GM12892 (cell line): ENCODE results near the gene ADAMTSL2.

Experiments
- DNase-seq: peaks from one replicate; pipeline ENCODE4 v3.0.0; 2011; ENCODE audit not compliant: insufficient read length
- FAIRE-seq: peaks from 2 replicates; lab custom pipeline; 2011; peaks lifted over from hg19 to GRCh38; lab: Jason Lieb, UNC
- POLR2A ChIP-seq: IDR thresholded peaks from 2 replicates; pipeline ENCODE4 v1.6.1; 2011; ENCODE audit warnings: low read depth, low read length, control low read depth
- POLR2AphosphoS5 ChIP-seq: IDR thresholded peaks from 2 replicates; pipeline ENCODE4 v1.6.1; 2011; ENCODE audit warnings: low read depth, low read length, control low read depth
- TAF1 ChIP-seq: IDR thresholded peaks from 2 replicates; pipeline ENCODE4 v1.6.1; 2011; ENCODE audit warnings: low read depth, mild to moderate bottlenecking, control low read depth, low read length, borderline replicate concordance

ADAMTSL2 gene

DNA sequence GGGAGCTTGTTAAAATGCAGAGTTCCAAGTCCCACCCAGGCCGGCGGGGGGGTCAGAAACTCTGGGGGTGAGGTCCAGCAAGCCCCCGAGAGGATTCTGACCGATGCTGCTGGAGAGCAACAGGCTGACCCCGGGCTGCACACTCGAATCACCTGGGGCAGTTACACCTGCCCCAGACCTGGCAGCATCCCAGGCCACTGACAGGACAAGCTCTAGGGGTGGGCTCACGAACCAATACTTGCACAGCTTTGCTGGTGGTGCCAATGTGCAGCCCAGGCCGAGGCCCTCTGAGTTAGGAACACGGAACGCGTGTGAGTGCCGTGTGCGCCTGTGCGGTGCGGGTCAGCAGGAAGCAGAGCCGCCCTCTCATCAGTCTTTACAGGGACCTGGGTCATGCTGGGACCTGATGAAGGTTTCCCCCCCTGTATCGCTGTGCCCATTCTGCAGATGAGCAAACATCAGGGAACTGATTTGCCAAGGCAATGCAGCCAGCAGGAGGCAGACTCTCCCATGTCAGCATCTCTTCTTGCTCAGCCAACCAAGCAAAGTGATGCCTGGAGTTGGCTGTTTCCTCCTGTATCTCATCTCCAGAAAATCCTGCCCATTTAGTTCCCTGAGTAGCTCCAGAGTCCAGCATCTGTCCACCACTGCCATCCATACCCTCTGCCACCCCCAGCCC lies 58.4 kb downstream of the ADAMTSL2 start:
- FAIRE-seq, result no peak
- TF ChIP-seq POLR2AphosphoS5, result no peak
- TF ChIP-seq TAF1, result no peak
- TF ChIP-seq POLR2A, result no peak
- DNase-seq, result no peak

DNA sequence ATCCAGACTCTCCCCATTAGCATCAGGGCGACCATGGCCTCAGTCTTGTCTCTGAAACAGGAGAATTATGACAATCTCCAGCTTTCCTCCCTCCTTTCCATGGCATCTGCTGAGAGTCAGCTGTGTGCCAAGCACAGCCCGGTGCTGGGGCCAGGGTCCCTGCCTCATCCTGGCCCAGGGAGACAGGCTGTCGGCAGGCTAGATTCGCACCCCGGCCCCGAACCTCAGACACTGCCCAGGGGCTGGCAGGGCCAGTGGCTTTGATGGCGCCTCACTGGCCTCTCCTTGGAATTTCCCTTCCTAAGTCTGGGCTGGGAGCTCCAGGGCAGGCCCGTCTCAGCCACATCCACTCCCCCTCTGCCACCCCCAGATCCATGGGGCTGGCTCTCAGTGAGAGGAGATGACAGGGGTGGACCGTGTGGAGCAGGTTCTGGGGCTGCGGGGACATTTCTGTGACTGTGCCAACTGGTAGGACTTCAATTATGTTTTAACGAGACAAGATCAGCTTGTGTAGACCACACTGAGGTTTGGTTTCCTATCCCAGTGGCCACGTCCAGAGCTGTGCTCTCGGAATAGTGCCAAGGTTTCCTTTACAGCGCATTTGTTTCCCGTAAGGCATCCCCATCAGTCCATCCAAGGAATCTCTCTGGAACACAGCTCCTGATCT lies 59.2 kb downstream of the ADAMTSL2 start:
- TF ChIP-seq POLR2A, result no peak
- no peak for TF ChIP-seq TAF1
- no peak for TF ChIP-seq POLR2AphosphoS5
- FAIRE-seq (no peak), DNase-seq (no peak)

DNA sequence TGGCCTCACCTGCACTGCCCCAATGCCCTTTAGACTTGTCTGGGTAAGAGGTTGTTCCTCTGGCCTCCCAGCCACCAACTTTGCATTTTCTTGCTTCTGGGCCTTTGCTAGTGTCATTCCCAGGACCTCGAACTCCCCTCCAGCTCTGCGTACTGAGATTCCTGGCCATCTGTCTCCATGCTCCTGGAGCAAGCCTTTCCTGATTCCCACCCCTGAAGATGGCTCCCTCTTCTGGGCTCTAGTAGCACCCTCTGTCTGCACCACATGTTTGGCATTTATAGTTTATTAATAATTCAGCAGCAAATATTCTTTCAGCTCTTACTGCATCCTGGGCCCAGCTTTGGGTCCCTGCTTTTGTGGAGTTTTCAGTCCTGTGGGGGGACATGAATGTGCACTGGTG lies 59.8 kb downstream of the ADAMTSL2 start:
- no peak for TF ChIP-seq TAF1
- no peak for TF ChIP-seq POLR2A
- no peak for TF ChIP-seq POLR2AphosphoS5
- no peak for DNase-seq
- FAIRE-seq, result no peak

DNA sequence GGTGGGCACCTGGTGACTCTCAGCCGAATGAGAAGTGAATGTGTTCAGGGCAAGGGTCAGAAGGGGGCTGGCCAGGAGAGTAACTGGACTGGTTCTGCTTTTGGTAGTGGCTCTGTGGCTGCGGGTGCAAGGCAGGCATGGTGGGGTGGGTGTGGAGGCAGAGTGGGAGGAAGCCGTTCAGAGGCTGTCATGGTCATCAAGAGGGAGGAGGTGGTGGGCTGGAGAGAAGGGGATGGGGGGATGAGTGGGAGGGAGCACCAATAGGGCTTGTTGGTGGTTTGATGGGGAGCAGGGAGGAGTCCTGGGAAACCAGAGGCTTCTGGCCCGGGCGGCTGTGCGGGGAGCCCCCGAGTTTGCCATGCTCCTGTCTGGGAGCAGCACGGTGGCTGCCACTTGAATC lies 61.4 kb downstream of the ADAMTSL2 start:
- FAIRE-seq, result no peak
- TF ChIP-seq POLR2A (no peak), POLR2AphosphoS5 (no peak), TAF1 (no peak)

DNA sequence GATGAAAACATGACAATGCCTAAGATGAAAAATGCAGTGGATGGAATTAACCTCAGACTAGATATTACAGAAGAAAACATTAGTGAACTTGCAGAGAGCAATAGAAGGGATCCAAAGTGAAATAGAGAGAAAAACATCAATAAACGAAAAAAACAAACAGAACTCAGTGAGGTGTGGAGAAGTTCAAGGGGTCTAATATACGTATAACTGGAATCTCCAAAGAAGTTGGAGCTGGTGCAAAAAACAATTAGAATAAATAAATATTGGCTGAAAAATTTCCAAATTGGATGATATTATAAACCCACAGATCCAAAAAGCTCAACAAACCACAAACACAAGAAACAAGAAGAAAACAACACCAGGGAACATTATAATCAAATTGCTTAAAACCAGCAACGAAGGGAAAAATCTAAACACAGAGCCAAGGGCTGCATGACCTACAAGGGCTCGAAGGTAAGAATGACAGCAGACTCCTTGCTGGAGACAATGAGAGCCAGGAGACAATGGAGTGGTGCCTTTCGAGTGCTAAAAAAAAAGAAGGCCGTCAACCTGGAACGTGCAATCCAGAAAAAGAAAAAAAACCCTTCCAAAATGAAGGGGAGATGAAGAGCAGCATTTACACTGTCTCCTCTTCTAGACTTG lies 62.9 kb downstream of the ADAMTSL2 start:
- FAIRE-seq, result no peak
- no peak for DNase-seq
- no peak for TF ChIP-seq POLR2AphosphoS5
- TF ChIP-seq TAF1, result no peak
- no peak for TF ChIP-seq POLR2A

More for the DNA sequence above, 61.4 kb downstream of the ADAMTSL2 start:
- no peak for DNase-seq

DNA sequence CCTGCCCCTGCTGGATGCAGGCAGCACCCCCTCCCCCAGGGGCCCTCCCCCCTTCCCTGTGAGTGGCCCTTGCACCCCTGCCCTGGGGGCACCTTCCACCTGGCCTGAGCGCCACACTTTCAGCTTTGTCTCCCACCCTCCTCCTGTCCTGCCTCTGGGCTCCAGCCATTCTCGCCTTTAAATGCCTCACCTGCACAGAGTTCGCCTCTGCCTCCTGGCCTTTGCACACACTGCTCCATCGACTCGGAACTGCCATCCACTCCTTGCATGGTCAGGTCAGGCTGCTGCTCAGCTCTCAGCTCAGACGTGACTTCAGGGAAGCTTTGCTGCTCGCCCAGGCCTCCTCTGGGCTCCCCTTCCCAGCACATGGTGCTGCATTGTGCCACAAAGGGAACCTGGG lies 64.5 kb downstream of the ADAMTSL2 start:
- FAIRE-seq (no peak), DNase-seq (no peak)
- TF ChIP-seq POLR2A (no peak), TAF1 (no peak), POLR2AphosphoS5 (no peak)

DNA sequence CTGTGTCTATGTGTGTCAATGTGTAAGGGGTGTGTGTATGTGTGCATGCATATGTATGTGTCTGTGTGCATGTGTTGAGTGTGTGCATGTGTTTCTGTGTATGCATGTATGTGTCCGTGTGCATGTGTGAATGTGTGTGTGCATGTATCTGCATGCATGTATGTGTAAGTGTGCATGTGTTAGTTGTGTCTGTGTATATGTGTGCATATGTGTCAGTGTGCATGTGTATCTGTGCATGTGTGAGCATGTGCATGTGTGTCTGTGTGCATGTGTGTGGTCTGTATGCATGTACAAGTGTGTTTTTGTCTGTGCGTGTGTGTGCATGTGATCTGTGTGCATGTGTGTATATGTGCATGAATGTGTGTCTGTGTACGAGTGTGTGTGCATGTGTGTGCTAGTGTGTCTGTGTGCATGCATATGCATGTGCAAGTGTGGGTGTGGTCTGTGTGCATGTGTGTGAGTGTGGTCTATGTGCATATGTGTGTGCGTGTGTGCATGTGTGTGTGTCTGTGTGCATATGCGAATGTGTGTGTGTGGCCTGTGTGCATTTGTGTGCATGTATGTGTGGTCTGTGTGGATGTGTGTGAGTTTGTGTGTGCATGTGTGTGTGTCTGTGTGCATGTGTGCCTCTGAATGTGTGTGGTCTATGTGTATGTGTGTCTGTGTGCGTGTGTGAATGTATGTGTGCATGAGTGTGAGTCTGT lies 65.1 kb downstream of the ADAMTSL2 start:
- DNase-seq, result no peak
- no peak for TF ChIP-seq POLR2AphosphoS5
- no peak for TF ChIP-seq TAF1
- TF ChIP-seq POLR2A, result no peak

DNA sequence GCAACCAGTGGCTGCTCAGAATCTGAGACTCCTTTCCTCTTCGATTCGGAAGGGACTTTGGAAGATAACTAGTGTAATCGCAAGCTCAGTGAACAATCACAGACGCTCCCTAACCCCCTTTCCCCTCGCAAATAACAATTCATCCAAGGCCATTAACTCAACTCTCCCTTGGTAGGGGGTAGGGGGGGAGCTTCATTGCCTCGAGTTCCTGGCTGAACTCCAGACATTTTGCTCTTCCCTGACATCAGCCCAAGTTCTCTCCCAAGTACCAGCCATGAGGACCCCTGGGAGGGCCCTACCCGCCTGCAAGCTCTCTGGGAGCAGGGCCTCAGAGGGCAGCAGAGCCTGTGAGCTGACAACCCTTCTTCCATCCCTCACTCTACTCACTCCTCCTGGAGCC lies 66.2 kb downstream of the ADAMTSL2 start:
- TF ChIP-seq TAF1 (no peak), POLR2AphosphoS5 (no peak)
- no peak for FAIRE-seq
- DNase-seq, result no peak

More for the DNA sequence above, 65.1 kb downstream of the ADAMTSL2 start:
- FAIRE-seq, result no peak

DNA sequence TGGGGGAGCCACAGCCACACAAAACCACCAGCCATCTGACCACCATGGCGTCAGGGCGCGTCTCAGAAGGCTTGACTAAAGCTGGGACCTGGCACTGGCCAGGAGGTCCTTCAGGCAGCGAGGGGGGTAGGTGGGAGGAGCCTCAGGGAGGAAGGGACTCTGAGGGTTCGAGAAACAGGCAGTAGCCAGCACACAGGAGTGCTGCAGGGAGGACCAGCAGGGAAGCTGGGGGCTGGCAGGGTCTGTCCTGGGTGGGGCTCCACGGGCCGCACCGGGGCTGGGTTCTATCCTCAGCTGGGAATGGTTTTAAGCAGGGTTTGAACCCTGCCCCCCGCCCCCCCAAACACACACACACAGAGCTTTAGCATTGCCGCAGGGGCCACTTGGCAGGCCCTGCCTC lies 67.2 kb downstream of the ADAMTSL2 start:
- FAIRE-seq (no peak), DNase-seq (no peak)
- TF ChIP-seq TAF1 (no peak), POLR2A (no peak), POLR2AphosphoS5 (no peak)

DNA sequence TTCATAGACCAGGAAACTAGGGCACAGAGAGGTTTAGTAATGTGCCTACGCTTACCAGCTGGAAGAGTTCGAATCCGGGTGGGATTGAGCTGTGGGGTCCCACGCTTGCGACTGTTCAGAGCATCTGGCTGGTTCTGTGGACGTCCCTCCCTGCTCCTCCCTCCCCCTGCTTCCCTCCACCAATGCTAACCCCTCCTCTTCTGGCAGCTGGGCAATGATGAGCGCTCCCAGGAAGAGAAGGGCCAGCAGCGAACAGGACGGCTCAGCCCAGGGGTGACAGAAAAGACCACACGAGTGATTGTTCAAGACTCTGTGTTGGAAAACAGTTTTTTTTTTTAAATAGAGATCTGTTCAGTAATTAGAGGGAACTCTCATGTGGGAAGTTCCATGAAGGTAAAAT lies 67.8 kb downstream of the ADAMTSL2 start:
- no peak for FAIRE-seq
- no peak for DNase-seq
- TF ChIP-seq POLR2AphosphoS5, result no peak
- TF ChIP-seq POLR2A, result no peak
- TF ChIP-seq TAF1, result no peak
